ENCODE results near the gene LHFPL6.

- TF ChIP-seq GATA2 (IDR thresholded peaks at IDR 0.05; ENCODE audit: low read depth, low read length) (no peak), GATA3 (IDR thresholded peaks at IDR 0.05; ENCODE audit: low read depth, low read length) (no peak)
These were observed 6.8 kb downstream of the LHFPL6 start for GRCh38 chr13:39596176-39596575.
